ENCODE data around the gene TMBIM4.
A peak's percentile ranks its signal among the peaks of the same experiment; 100 is the strongest.

TMBIM4 gene

GRCh38 chr12:66152732-66153131, 17.1 kb downstream of the TMBIM4 start:
- no peak for TF ChIP-seq CTCF (IDR thresholded peaks at IDR 0.05; ENCODE audit: low read depth, low read length)
- no peak overlapping the region for H3K4me3 ChIP-seq (ENCODE audit: low read depth, low read length)

GRCh38 chr12:66149702-66150398, 19.9 kb downstream of the TMBIM4 start:
- H3K4me3 ChIP-seq (ENCODE audit: low read depth, low read length), result no peak overlapping the region
- TF ChIP-seq CTCF (IDR thresholded peaks at IDR 0.05; ENCODE audit: low read depth, low read length), result no peak

GRCh38 chr12:66144791-66145754, 24.7 kb downstream of the TMBIM4 start:
- peak; percentile 29; the same call in 1 of the 2 replicates for TF ChIP-seq CTCF (IDR thresholded peaks at IDR 0.05; ENCODE audit: low read depth, low read length)
- no peak overlapping the region for H3K4me3 ChIP-seq (ENCODE audit: low read depth, low read length)

- no peak for TF ChIP-seq CTCF (IDR thresholded peaks at IDR 0.05; ENCODE audit: low read depth, low read length)
- H3K4me3 ChIP-seq (ENCODE audit: low read depth, low read length), result no peak overlapping the region
Observed at GRCh38 chr12:66143868-66144267, 25.9 kb downstream of the TMBIM4 start.

GRCh38 chr12:66142826-66143225, 27.0 kb downstream of the TMBIM4 start:
- no peak overlapping the region for H3K4me3 ChIP-seq (ENCODE audit: low read depth, low read length)
- no peak for TF ChIP-seq CTCF (IDR thresholded peaks at IDR 0.05; ENCODE audit: low read depth, low read length)

GRCh38 chr12:66141299-66141698, 28.5 kb downstream of the TMBIM4 start:
- no peak overlapping the region for H3K4me3 ChIP-seq (ENCODE audit: low read depth, low read length)
- TF ChIP-seq CTCF (IDR thresholded peaks at IDR 0.05; ENCODE audit: low read depth, low read length), result no peak

GRCh38 chr12:66140731-66141130, 29.1 kb downstream of the TMBIM4 start:
- no peak overlapping the region for H3K4me3 ChIP-seq (ENCODE audit: low read depth, low read length)
- no peak for TF ChIP-seq CTCF (IDR thresholded peaks at IDR 0.05; ENCODE audit: low read depth, low read length)

All from WI38 (cell line).